ENCODE results near the gene PSAT1. TPM values are rescaled to one million over a fixed set of nuclear protein-coding genes. Genes with fewer than 3 reads are reported as not detected.

PSAT1 gene
- total RNA-seq, 4 donors from 2014 or later = 4.5 to 11.6 (median 7.9) TPM

DNA sequence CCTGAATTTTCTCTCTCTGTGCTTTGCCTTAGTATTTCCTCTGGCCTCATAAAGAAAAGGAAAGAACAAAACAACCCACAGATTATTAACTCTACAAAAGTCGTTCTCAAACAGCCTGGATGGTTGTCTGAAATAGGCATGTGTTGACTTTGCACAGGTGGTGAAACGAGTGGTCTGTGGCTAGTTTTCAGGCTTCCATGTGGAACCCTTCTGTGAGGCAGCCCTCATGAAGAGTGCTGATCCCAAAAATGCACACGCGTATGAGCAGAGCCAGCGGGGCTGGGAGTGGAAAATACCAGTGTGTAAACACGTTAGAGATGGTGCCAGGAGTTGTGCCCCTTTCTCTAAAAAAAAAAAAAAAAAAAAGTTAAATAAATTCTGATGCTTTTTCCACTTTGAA is 4.9 kb upstream of the PSAT1 start:
- H3K36me3 ChIP-seq = no peaks in the 10 kb centered on the region
- no peak overlapping the region for H3K4me3 ChIP-seq
- TF ChIP-seq EP300 (IDR thresholded peaks at IDR 0.05) = no peak
- TF ChIP-seq CTCF (IDR thresholded peaks at IDR 0.05) = no peak
- TF ChIP-seq POLR2A (IDR thresholded peaks at IDR 0.05) = no peak
- no peak overlapping the region for H3K27ac ChIP-seq
- DNase-seq (ENCODE audit: low spot score in 2 of 2) = no peak
- peaks cover 0 to 15% (median 0%) of the 10 kb centered on the region in 4 donors for H3K4me1 ChIP-seq
- H3K9me3 ChIP-seq = no peaks in the 10 kb centered on the region
- no peaks in the 10 kb centered on the region for H3K27me3 ChIP-seq
- WGBS, 2 donors = 44 to 46% methylated on average over 6 of the region's 6 CpGs

GRCh38 chr9:78292716-78293497 is 4.0 kb upstream of the PSAT1 start:
- DNase-seq (ENCODE audit: low spot score in 2 of 2) = no peak
- no peaks in the 10 kb centered on the region for H3K27me3 ChIP-seq
- 91% methylated on average over 9 of the region's 9 CpGs for WGBS, 2 donors
- peaks cover 0 to 24% (median 5%) of the 10 kb centered on the region in 4 donors for H3K4me1 ChIP-seq
- no peaks in the 10 kb centered on the region for H3K36me3 ChIP-seq
- H3K4me3 ChIP-seq = no peak overlapping the region
- H3K27ac ChIP-seq = no peak overlapping the region
- no peaks in the 10 kb centered on the region for H3K9me3 ChIP-seq
- TF ChIP-seq CTCF (IDR thresholded peaks at IDR 0.05) (no peak), EP300 (IDR thresholded peaks at IDR 0.05) (no peak), POLR2A (IDR thresholded peaks at IDR 0.05) (no peak)

DNA sequence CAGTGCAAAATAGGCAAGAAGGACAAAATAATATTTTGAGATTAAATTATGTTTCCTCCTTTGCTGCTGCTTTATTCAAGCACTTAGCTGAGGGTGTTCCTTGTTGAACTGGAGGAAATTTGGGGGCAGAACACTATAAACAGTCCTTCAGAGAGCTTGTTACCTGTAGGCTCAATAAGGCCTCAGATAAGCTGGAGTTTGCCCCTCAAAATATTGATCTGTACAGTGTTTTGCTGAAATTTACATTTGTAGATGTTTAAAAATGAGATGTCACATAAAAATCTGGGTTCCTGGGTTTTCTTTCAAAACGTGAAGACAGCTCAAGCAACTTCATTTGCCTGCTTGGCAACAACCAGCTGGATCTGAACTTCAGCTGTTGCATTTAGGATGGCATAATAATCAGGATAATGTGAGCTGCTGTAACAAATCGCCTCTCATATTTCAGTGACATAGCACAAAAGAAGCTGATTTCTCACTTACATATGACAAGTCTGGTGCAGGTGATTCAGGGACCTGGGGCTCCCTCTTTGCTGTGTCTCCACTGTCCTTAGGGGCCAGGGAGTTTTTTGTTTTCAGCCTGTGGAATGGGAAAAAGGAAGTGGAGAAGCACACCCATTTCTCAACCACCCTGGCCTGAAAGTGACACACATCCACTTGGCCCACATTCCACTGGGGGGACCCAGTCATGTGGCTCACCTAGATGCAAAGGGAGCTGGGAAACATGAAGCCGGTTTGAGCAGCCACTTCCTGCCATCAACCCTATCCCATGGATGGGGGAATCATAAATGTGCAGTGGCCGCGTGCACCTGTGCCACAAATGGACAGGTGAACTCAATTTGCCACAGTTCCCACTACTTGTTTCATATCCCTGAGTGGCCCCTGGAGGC is 2.4 kb upstream of the PSAT1 start:
- H3K4me1 ChIP-seq = peaks cover 0 to 34% (median 8%) of the 10 kb centered on the region in 4 donors
- DNase-seq (ENCODE audit: low spot score in 2 of 2) = no peak
- WGBS, 2 donors = 85 to 89% methylated on average over 5 of the region's 5 CpGs
- H3K4me3 ChIP-seq = no peak overlapping the region
- TF ChIP-seq EP300 (IDR thresholded peaks at IDR 0.05) (no peak), CTCF (IDR thresholded peaks at IDR 0.05) (no peak), POLR2A (IDR thresholded peaks at IDR 0.05) (no peak)
- H3K27ac ChIP-seq = no peak overlapping the region
- no peaks in the 10 kb centered on the region for H3K27me3 ChIP-seq
- H3K9me3 ChIP-seq = no peaks in the 10 kb centered on the region
- H3K36me3 ChIP-seq = no peaks in the 10 kb centered on the region

DNA sequence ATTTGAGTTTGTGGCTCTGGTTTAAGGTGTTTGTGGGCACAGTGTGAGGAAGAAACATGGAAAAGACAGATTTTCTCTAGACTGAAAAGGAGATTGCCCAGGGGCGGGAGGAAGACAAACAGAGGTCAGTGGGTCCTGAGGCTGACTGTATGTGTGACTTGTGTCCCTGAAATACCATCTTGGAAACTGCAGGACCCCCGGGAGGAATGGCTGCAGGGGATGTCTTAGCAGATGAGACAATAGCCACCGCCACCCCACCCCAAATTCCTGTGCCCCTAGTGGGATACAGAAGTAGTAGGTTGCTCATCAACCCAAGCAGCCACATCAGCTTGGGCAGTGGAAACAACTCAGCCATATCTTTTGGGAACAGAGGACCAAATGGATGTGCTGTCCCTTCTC is 1.7 kb upstream of the PSAT1 start:
- Histone ChIP-seq H3K4me1 (peaks cover 0 to 34% (median 8%) of the 10 kb centered on the region in 4 donors), H3K4me3 (no peak overlapping the region), H3K9me3 (no peaks in the 10 kb centered on the region), H3K27me3 (peaks cover 0 to 3% of the 10 kb centered on the region in 2 donors), H3K27ac (no peak overlapping the region), H3K36me3 (no peaks in the 10 kb centered on the region)
- no peak for TF ChIP-seq POLR2A (IDR thresholded peaks at IDR 0.05)
- no peak for TF ChIP-seq CTCF (IDR thresholded peaks at IDR 0.05)
- 80 to 82% methylated on average over 3 of the region's 3 CpGs for WGBS, 2 donors
- DNase-seq (ENCODE audit: low spot score in 2 of 2) = no peak

GRCh38 chr9:78295731-78296130 is 1.2 kb upstream of the PSAT1 start:
- Histone ChIP-seq H3K36me3 (no peaks in the 10 kb centered on the region), H3K4me3 (peak overlapping the region in 2 of 4 donors; percentile 40 to 68), H3K4me1 (peaks cover 0 to 34% (median 8%) of the 10 kb centered on the region in 4 donors), H3K27ac (peak overlapping the region in 2 of 4 donors; percentile 39 to 74), H3K9me3 (no peaks in the 10 kb centered on the region), H3K27me3 (peaks cover 0 to 6% of the 10 kb centered on the region in 2 donors)
- DNase-seq (ENCODE audit: low spot score in 2 of 2) = no peak
- TF ChIP-seq POLR2A (IDR thresholded peaks at IDR 0.05) (no peak), EP300 (IDR thresholded peaks at IDR 0.05) (no peak), CTCF (IDR thresholded peaks at IDR 0.05) (no peak)
- WGBS, 2 donors = 32 to 42% methylated on average over 6 of the region's 6 CpGs

All from tibial nerve (tissue), 4 donors.